ENCODE measurements around the gene RNF5.

The RNF5 gene

DNA sequence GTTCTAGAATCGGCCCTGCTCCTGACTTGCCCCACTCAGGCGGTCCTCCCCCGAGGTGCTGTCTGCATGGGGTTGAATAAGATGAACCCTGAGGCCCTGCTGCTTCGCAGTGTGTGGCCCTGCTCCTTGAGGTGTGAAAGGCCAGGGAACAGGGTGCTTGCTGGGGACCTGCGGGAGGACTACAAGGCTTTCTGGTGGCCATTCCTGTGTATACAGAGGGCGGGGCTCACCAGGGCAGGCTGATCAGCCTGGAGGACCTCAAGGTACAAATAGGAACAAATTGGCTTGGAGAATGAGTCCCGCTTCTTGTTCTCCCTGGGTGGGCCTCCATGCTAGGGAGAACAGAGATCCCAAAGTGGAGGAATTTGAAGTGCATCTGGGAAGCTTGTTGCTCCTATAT lies 40.0 kb downstream of the RNF5 start:
- TF ChIP-seq ISL1 (CRISPR knock-in tag; IDR thresholded peaks at IDR 0.05) (no peak), CSDC2 (CRISPR knock-in tag; IDR thresholded peaks at IDR 0.05) (no peak), SNAI2 (CRISPR knock-in tag; IDR thresholded peaks at IDR 0.05) (no peak), ZFP30 (CRISPR knock-in tag; IDR thresholded peaks at IDR 0.05) (no peak), TCF4 (CRISPR knock-in tag; IDR thresholded peaks at IDR 0.05; ENCODE audit: borderline replicate concordance) (no peak), ZC3H10 (CRISPR knock-in tag; IDR thresholded peaks at IDR 0.05) (no peak), OSR1 (CRISPR knock-in tag; IDR thresholded peaks at IDR 0.05) (no peak), RARB (CRISPR knock-in tag; IDR thresholded peaks at IDR 0.05) (no peak), ZNF70 (CRISPR knock-in tag; IDR thresholded peaks at IDR 0.05) (no peak), ZNF8 (CRISPR knock-in tag; IDR thresholded peaks at IDR 0.05) (no peak), ESRRG (CRISPR knock-in tag; IDR thresholded peaks at IDR 0.05) (no peak), PPARA (CRISPR knock-in tag; IDR thresholded peaks at IDR 0.05; ENCODE audit: borderline replicate concordance) (no peak)
- TF ChIP-seq, protein P1, sequence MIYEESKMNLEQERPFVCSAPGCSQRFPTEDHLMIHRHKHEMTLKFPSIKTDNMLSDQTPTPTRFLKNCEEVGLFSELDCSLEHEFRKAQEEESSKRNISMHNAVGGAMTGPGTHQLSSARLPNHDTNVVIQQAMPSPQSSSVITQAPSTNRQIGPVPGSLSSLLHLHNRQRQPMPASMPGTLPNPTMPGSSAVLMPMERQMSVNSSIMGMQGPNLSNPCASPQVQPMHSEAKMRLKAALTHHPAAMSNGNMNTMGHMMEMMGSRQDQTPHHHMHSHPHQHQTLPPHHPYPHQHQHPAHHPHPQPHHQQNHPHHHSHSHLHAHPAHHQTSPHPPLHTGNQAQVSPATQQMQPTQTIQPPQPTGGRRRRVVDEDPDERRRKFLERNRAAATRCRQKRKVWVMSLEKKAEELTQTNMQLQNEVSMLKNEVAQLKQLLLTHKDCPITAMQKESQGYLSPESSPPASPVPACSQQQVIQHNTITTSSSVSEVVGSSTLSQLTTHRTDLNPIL (CRISPR knock-in tag; IDR thresholded peaks at IDR 0.05; ENCODE audit: low read depth) = no peak
- TF ChIP-seq, protein P2, sequence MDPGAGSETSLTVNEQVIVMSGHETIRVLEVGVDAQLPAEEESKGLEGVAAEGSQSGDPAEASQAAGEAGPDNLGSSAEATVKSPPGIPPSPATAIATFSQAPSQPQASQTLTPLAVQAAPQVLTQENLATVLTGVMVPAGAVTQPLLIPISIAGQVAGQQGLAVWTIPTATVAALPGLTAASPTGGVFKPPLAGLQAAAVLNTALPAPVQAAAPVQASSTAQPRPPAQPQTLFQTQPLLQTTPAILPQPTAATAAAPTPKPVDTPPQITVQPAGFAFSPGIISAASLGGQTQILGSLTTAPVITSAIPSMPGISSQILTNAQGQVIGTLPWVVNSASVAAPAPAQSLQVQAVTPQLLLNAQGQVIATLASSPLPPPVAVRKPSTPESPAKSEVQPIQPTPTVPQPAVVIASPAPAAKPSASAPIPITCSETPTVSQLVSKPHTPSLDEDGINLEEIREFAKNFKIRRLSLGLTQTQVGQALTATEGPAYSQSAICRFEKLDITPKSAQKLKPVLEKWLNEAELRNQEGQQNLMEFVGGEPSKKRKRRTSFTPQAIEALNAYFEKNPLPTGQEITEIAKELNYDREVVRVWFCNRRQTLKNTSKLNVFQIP (CRISPR knock-in tag; IDR thresholded peaks at IDR 0.05; ENCODE audit: borderline replicate concordance, low read depth) = no peak
- TF ChIP-seq, protein P3, sequence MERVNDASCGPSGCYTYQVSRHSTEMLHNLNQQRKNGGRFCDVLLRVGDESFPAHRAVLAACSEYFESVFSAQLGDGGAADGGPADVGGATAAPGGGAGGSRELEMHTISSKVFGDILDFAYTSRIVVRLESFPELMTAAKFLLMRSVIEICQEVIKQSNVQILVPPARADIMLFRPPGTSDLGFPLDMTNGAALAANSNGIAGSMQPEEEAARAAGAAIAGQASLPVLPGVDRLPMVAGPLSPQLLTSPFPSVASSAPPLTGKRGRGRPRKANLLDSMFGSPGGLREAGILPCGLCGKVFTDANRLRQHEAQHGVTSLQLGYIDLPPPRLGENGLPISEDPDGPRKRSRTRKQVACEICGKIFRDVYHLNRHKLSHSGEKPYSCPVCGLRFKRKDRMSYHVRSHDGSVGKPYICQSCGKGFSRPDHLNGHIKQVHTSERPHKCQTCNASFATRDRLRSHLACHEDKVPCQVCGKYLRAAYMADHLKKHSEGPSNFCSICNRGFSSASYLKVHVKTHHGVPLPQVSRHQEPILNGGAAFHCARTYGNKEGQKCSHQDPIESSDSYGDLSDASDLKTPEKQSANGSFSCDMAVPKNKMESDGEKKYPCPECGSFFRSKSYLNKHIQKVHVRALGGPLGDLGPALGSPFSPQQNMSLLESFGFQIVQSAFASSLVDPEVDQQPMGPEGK (CRISPR knock-in tag; IDR thresholded peaks at IDR 0.05; ENCODE audit: borderline replicate concordance) = no peak
- TF ChIP-seq, protein P4, sequence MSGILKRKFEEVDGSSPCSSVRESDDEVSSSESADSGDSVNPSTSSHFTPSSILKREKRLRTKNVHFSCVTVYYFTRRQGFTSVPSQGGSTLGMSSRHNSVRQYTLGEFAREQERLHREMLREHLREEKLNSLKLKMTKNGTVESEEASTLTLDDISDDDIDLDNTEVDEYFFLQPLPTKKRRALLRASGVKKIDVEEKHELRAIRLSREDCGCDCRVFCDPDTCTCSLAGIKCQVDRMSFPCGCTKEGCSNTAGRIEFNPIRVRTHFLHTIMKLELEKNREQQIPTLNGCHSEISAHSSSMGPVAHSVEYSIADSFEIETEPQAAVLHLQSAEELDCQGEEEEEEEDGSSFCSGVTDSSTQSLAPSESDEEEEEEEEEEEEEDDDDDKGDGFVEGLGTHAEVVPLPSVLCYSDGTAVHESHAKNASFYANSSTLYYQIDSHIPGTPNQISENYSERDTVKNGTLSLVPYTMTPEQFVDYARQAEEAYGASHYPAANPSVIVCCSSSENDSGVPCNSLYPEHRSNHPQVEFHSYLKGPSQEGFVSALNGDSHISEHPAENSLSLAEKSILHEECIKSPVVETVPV (CRISPR knock-in tag; IDR thresholded peaks at IDR 0.05) = no peak
- ATAC-seq = no peak

DNA sequence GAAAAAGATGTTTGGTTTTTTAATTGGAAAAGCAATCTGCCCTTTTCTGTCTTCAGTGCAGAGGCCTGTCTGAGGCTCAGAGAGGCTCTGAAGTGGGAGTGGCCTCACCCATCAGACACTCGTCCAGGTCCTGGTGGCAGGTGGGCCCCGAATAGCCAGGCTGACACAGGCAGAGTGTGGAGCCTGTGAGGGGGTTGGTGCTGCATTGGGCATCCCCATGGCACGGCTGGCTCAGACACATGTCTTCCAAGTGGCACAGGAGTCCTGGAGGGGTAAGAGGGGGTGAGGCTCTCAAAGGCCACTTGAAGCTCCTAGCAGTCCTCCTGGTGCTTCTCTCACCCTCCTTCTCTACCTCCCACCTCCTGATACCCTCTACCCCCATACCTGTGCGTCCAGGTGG lies 41.8 kb downstream of the RNF5 start:
- no peak for ATAC-seq
- TF ChIP-seq, protein P3 (CRISPR knock-in tag; IDR thresholded peaks at IDR 0.05; ENCODE audit: borderline replicate concordance) = no peak
- TF ChIP-seq ZFP30 (CRISPR knock-in tag; IDR thresholded peaks at IDR 0.05) (no peak), CSDC2 (CRISPR knock-in tag; IDR thresholded peaks at IDR 0.05) (no peak), TOX (CRISPR knock-in tag; IDR thresholded peaks at IDR 0.05; ENCODE audit: borderline replicate concordance) (no peak), SNAI2 (CRISPR knock-in tag; IDR thresholded peaks at IDR 0.05) (no peak), ESRRG (CRISPR knock-in tag; IDR thresholded peaks at IDR 0.05) (no peak), PPARA (CRISPR knock-in tag; IDR thresholded peaks at IDR 0.05; ENCODE audit: borderline replicate concordance) (no peak), ARNTL (CRISPR knock-in tag; IDR thresholded peaks at IDR 0.05; ENCODE audit: borderline replicate concordance, low read depth) (no peak), RARB (CRISPR knock-in tag; IDR thresholded peaks at IDR 0.05) (no peak), ZNF70 (CRISPR knock-in tag; IDR thresholded peaks at IDR 0.05) (no peak), ZC3H10 (CRISPR knock-in tag; IDR thresholded peaks at IDR 0.05) (no peak), ZNF565 (CRISPR knock-in tag; conservative IDR thresholded peaks at IDR 0.05; ENCODE audit: low read depth) (no peak), ZNF8 (CRISPR knock-in tag; IDR thresholded peaks at IDR 0.05) (no peak), OSR1 (CRISPR knock-in tag; IDR thresholded peaks at IDR 0.05) (no peak), ISL1 (CRISPR knock-in tag; IDR thresholded peaks at IDR 0.05) (no peak), ZFP3 (CRISPR knock-in tag; IDR thresholded peaks at IDR 0.05) (no peak), TCF4 (CRISPR knock-in tag; IDR thresholded peaks at IDR 0.05; ENCODE audit: borderline replicate concordance) (no peak)
- TF ChIP-seq, protein P4 (CRISPR knock-in tag; IDR thresholded peaks at IDR 0.05) = no peak
- TF ChIP-seq, protein P5, sequence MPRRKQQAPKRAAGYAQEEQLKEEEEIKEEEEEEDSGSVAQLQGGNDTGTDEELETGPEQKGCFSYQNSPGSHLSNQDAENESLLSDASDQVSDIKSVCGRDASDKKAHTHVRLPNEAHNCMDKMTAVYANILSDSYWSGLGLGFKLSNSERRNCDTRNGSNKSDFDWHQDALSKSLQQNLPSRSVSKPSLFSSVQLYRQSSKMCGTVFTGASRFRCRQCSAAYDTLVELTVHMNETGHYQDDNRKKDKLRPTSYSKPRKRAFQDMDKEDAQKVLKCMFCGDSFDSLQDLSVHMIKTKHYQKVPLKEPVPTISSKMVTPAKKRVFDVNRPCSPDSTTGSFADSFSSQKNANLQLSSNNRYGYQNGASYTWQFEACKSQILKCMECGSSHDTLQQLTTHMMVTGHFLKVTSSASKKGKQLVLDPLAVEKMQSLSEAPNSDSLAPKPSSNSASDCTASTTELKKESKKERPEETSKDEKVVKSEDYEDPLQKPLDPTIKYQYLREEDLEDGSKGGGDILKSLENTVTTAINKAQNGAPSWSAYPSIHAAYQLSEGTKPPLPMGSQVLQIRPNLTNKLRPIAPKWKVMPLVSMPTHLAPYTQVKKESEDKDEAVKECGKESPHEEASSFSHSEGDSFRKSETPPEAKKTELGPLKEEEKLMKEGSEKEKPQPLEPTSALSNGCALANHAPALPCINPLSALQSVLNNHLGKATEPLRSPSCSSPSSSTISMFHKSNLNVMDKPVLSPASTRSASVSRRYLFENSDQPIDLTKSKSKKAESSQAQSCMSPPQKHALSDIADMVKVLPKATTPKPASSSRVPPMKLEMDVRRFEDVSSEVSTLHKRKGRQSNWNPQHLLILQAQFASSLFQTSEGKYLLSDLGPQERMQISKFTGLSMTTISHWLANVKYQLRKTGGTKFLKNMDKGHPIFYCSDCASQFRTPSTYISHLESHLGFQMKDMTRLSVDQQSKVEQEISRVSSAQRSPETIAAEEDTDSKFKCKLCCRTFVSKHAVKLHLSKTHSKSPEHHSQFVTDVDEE (CRISPR knock-in tag; IDR thresholded peaks at IDR 0.05) = no peak
- TF ChIP-seq, protein P1 (CRISPR knock-in tag; IDR thresholded peaks at IDR 0.05; ENCODE audit: low read depth) = no peak

Data from SK-N-SH treated with all-trans-retinoic acid at 6 μM for 48 hours (cell line).